Fibroblast of lung (primary cell): ENCODE measurements around the gene KCNJ4. TPM values are rescaled to one million over a fixed set of nuclear protein-coding genes. Genes with fewer than 3 reads are reported as not detected.

Source experiments
- DNase-seq, 2 donors: peaks; one replicate each; pipeline versions ENCODE4 v3.0.0 to v3.0.0-alpha.2; 2010; ENCODE audit warnings: low read depth in 2 of 2
- H2AFZ ChIP-seq: 2 replicates; pipeline ENCODE4 v1.5.1; 2012; ENCODE audit warnings: low read length, control low read depth, inconsistent platforms
- H3K27ac ChIP-seq: 2 replicates; pipeline ENCODE4 v1.5.1; 2011; ENCODE audit warnings: low read length, control low read depth; ENCODE audit not compliant: insufficient read depth
- H3K27me3 ChIP-seq: 2 replicates; pipeline ENCODE4 v1.5.1; 2011; ENCODE audit warnings: mild to moderate bottlenecking, low read length; ENCODE audit not compliant: control insufficient read depth, insufficient read depth
- H3K36me3 ChIP-seq: 2 replicates; pipeline ENCODE4 v1.5.1; 2011; ENCODE audit warnings: low read length; ENCODE audit not compliant: control insufficient read depth, insufficient read depth
- H3K4me1 ChIP-seq: 2 replicates; pipeline ENCODE4 v1.5.1; 2011; ENCODE audit warnings: low read length; ENCODE audit not compliant: control insufficient read depth, insufficient read depth; ENCODE audit errors: extremely low read depth
- H3K4me2 ChIP-seq: 2 replicates; pipeline ENCODE4 v1.5.1; 2011; ENCODE audit warnings: low read length, control low read depth; ENCODE audit not compliant: insufficient read depth; ENCODE audit errors: extremely low read depth
- H3K4me3 ChIP-seq, 4 experiments: fragments of 200-600 bp in 1 of 4; sonication (generic) in 1 of 4; replicated peaks in 1 of 4; 2 replicates each; pipeline ENCODE4 v1.5.1; 2011 to 2016; ENCODE audit warnings: low read length in 4 of 4, low read depth in 3 of 4, mild to moderate bottlenecking in 3 of 4, control low read depth in 2 of 4, inconsistent platforms in 1 of 4, mixed read lengths in 1 of 4; ENCODE audit not compliant: insufficient read depth in 1 of 4; ENCODE audit errors: control extremely low read depth in 1 of 4
- H3K79me2 ChIP-seq: 2 replicates; pipeline ENCODE4 v1.5.1; 2012; ENCODE audit warnings: mild to moderate bottlenecking, low read length, inconsistent platforms; ENCODE audit not compliant: control insufficient read depth, insufficient read depth
- H3K9ac ChIP-seq: 2 replicates; pipeline ENCODE4 v1.5.1; 2011; ENCODE audit warnings: mild to moderate bottlenecking, low read length, control low read depth; ENCODE audit not compliant: insufficient read depth
- H3K9me3 ChIP-seq: 2 replicates; pipeline ENCODE4 v1.5.1; 2012; ENCODE audit warnings: low read depth, low read length; ENCODE audit not compliant: control insufficient read depth, insufficient read depth
- H4K20me1 ChIP-seq: 2 replicates; pipeline ENCODE4 v1.5.1; 2011; ENCODE audit warnings: low read length; ENCODE audit not compliant: control insufficient read depth, insufficient read depth; ENCODE audit errors: extremely low read depth
- EZH2 ChIP-seq: IDR thresholded peaks from 2 replicates; pipeline ENCODE4 v1.5.1; 2012; ENCODE audit warnings: low read length, control low read depth, mild to moderate bottlenecking; ENCODE audit errors: missing control alignments
- polyA plus RNA-seq, 2 donors: library from polyadenylated mRNA; depleted of rRNA in 1 of 2; stranded (reverse) in 1 of 2; unstranded in 1 of 2; fragments of >200 nt; gene quantifications; 2 replicates each; pipeline ENCODE4 v1.2.1, GENCODE V29; 2011 to 2012; ENCODE audit warnings: missing spikeins in 1 of 2
- total RNA-seq: library from RNA; depleted of rRNA; stranded (reverse); fragments of >200 nt; gene quantifications from 2 replicates; pipeline ENCODE4 v1.2.1, GENCODE V29; 2014
- TF ChIP-seq, protein P1 (sequence below), 2 donors: IDR thresholded peaks in 1 of 2; conservative IDR thresholded peaks in 1 of 2; 1 replicate in 1 of 2; 2 replicates in 1 of 2; pipeline ENCODE4 v1.5.1; 2011 to 2012; ENCODE audit warnings: low read length in 2 of 2, control low read depth in 1 of 2, inconsistent platforms in 1 of 2, low read depth in 1 of 2, mild to moderate bottlenecking in 1 of 2

The KCNJ4 gene
- total and polyA plus RNA-seq, 2 donors (not counting 1 experiment from before 2014, with no cell fraction given): not detected

- Histone ChIP-seq H3K4me2 (no peak overlapping the region), H3K27ac (no peak overlapping the region), H3K36me3 (no peaks in the 10 kb centered on the region), H3K4me1 (no peaks in the 10 kb centered on the region), H3K9me3 (no peaks in the 10 kb centered on the region), H3K9ac (no peak overlapping the region), H4K20me1 (no peaks in the 10 kb centered on the region), H3K79me2 (no peaks in the 10 kb centered on the region), H2AFZ (no peak overlapping the region), H3K4me3 (no peak overlapping the region), H3K27me3 (peaks cover 10% of the 10 kb centered on the region)
- TF ChIP-seq EZH2: no peak
- TF ChIP-seq, protein P1, sequence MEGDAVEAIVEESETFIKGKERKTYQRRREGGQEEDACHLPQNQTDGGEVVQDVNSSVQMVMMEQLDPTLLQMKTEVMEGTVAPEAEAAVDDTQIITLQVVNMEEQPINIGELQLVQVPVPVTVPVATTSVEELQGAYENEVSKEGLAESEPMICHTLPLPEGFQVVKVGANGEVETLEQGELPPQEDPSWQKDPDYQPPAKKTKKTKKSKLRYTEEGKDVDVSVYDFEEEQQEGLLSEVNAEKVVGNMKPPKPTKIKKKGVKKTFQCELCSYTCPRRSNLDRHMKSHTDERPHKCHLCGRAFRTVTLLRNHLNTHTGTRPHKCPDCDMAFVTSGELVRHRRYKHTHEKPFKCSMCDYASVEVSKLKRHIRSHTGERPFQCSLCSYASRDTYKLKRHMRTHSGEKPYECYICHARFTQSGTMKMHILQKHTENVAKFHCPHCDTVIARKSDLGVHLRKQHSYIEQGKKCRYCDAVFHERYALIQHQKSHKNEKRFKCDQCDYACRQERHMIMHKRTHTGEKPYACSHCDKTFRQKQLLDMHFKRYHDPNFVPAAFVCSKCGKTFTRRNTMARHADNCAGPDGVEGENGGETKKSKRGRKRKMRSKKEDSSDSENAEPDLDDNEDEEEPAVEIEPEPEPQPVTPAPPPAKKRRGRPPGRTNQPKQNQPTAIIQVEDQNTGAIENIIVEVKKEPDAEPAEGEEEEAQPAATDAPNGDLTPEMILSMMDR (conservative IDR thresholded peaks at IDR 0.05 in 1 of 2, IDR thresholded peaks at IDR 0.05 in 1 of 2; ENCODE audit: low read depth in 1 of 2, low read length in 2 of 2): no peak
- DNase-seq: no peak
Observed at GRCh38 chr22:38440747-38441350, 14.2 kb downstream of the KCNJ4 start.

- H3K9me3 ChIP-seq: no peaks in the 10 kb centered on the region
- no peaks in the 10 kb centered on the region for H3K36me3 ChIP-seq
- H3K79me2 ChIP-seq: no peaks in the 10 kb centered on the region
- no peak overlapping the region for H3K9ac ChIP-seq
- H2AFZ ChIP-seq: no peak overlapping the region
- H4K20me1 ChIP-seq: no peaks in the 10 kb centered on the region
- no peak overlapping the region for H3K4me3 ChIP-seq
- no peak for TF ChIP-seq EZH2
- TF ChIP-seq, protein P1 (conservative IDR thresholded peaks at IDR 0.05 in 1 of 2, IDR thresholded peaks at IDR 0.05 in 1 of 2; ENCODE audit: low read depth in 1 of 2, low read length in 2 of 2): no peak
- no peak for DNase-seq
- H3K4me2 ChIP-seq: no peak overlapping the region
- H3K27ac ChIP-seq: no peak overlapping the region
- H3K27me3 ChIP-seq: peaks cover 4% of the 10 kb centered on the region
- no peaks in the 10 kb centered on the region for H3K4me1 ChIP-seq
Observed at GRCh38 chr22:38437416-38437815, 17.6 kb downstream of the KCNJ4 start.

DNA sequence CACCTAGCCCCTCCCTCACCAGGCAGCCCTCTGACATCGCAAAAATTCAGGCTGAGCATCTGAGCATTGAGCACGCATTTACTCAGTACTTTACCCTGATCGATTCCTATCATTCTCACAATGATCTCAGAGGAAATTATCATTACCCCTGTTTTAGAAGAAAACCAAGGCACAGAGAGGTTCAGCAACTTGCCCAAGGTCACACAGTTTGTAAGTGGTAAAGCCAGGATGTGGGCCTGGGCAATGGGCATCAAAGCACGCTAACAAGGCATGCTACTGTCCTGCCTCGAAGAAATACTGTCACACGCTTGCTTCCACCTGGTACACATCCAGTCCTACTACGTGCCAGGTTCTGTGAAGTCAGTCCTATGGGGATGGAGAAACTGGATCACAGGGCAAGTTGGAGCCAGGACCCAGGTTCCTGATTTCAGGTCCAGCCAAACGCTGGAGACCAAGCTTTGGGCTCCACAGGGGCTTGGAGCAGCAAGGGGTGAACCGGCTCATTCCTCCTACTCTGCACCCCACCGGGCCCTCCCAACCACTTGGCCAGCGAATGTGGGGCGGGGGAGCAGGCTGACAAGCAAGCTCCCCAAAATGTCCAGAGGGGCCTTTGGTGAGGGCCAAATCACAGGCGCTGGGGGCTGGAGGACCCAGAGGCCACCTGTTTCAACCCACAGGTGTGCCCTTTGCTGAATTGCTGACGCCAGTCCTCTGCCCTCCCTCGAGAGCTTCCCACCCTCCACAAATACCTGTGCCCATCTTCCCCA lies 18.2 kb downstream of the KCNJ4 start:
- Histone ChIP-seq H3K4me1 (no peaks in the 10 kb centered on the region), H4K20me1 (no peaks in the 10 kb centered on the region), H3K27me3 (peaks cover 4% of the 10 kb centered on the region), H3K79me2 (no peaks in the 10 kb centered on the region), H3K27ac (no peak overlapping the region), H3K4me2 (no peak overlapping the region), H3K4me3 (no peak overlapping the region), H3K36me3 (no peaks in the 10 kb centered on the region), H3K9me3 (no peaks in the 10 kb centered on the region), H3K9ac (no peak overlapping the region), H2AFZ (no peak overlapping the region)
- no peak for DNase-seq
- TF ChIP-seq EZH2: no peak
- TF ChIP-seq, protein P1 (conservative IDR thresholded peaks at IDR 0.05 in 1 of 2, IDR thresholded peaks at IDR 0.05 in 1 of 2; ENCODE audit: low read depth in 1 of 2, low read length in 2 of 2): no peak
